Naive thymus-derived CD4-positive, alpha-beta T cell (primary cell): ENCODE data around the gene TRMT2A. TPM values are rescaled to one million over a fixed set of nuclear protein-coding genes. Genes with fewer than 3 reads are reported as not detected.

ENCODE experiments used
- ATAC-seq: fragments of 150-1000 bp; cut with Tn5 transposase; 2 replicates; pipeline ENCODE4 v1.10.0; 2021; ENCODE audit warnings: mild to moderate bottlenecking, moderate library complexity
- CTCF ChIA-PET: fragments of 350-600 bp; sonication (Branson Sonifier 250); formaldehyde crosslinking; loops from one replicate; lab custom pipeline; 2021; ENCODE audit warnings: antibody characterized with exemption; lab: Charles Lee
- POLR2A ChIA-PET: fragments of 350-600 bp; sonication (Branson Sonifier 250); formaldehyde crosslinking; loops from one replicate; lab custom pipeline; 2021; ENCODE audit warnings: antibody characterized with exemption, inconsistent platforms; lab: Charles Lee
- DNase-seq, 9 donors: peaks; one replicate each; pipeline versions ENCODE4 v3.0.0 to v3.0.0-alpha.2; 2020 to 2022; ENCODE audit warnings: mixed read lengths in 1 of 9
- H3K27ac ChIP-seq: one replicate; pipeline ENCODE4 v1.7.0; 2013; ENCODE audit warnings: mild to moderate bottlenecking, low read depth, low read length, moderate library complexity
- H3K27me3 ChIP-seq, 2 donors: one replicate each; pipeline ENCODE4 v1.7.0; 2013; ENCODE audit warnings: low read length in 2 of 2, mild to moderate bottlenecking in 2 of 2, moderate library complexity in 2 of 2; ENCODE audit not compliant: control insufficient read depth in 2 of 2, insufficient read depth in 2 of 2
- H3K36me3 ChIP-seq, 3 experiments: 1 replicate in 2 of 3; 2 replicates in 1 of 3; pipeline ENCODE4 v1.7.0; 2013; ENCODE audit warnings: low read length in 3 of 3, mild to moderate bottlenecking in 3 of 3, moderate library complexity in 1 of 3; ENCODE audit not compliant: insufficient read depth in 3 of 3, control insufficient read depth in 2 of 3
- H3K4me1 ChIP-seq, 2 donors: one replicate each; pipeline ENCODE4 v1.7.0; 2013; ENCODE audit warnings: low read length in 2 of 2, mild to moderate bottlenecking in 2 of 2, moderate library complexity in 1 of 2; ENCODE audit not compliant: control insufficient read depth in 2 of 2, insufficient read depth in 2 of 2
- H3K4me3 ChIP-seq: 2 replicates; pipeline ENCODE4 v1.7.0; 2013; ENCODE audit warnings: mild to moderate bottlenecking, low read length
- H3K9me3 ChIP-seq, 3 experiments: 1 replicate in 2 of 3; 2 replicates in 1 of 3; pipeline ENCODE4 v1.7.0; 2013; ENCODE audit warnings: low read length in 3 of 3; ENCODE audit not compliant: control insufficient read depth in 2 of 3
- H3K27ac Mint-ChIP-seq, 9 donors: one replicate each; pipeline ENCODE4 v1.8.0; 2020 to 2022; ENCODE audit warnings: mixed read lengths in 9 of 9, mild to moderate bottlenecking in 8 of 9, moderate library complexity in 5 of 9, inconsistent platforms in 2 of 9
- H3K27me3 Mint-ChIP-seq, 5 donors: one replicate each; pipeline ENCODE4 v1.8.0; 2021 to 2022; ENCODE audit warnings: mixed read lengths in 5 of 5, mild to moderate bottlenecking in 1 of 5
- H3K36me3 Mint-ChIP-seq, 5 donors: one replicate each; pipeline ENCODE4 v1.8.0; 2020 to 2022; ENCODE audit warnings: mixed read lengths in 5 of 5, mild to moderate bottlenecking in 3 of 5, inconsistent platforms in 1 of 5
- H3K4me1 Mint-ChIP-seq, 7 donors: one replicate each; pipeline ENCODE4 v1.8.0; 2020 to 2022; ENCODE audit warnings: mixed read lengths in 7 of 7, mild to moderate bottlenecking in 3 of 7, inconsistent platforms in 1 of 7
- H3K4me3 Mint-ChIP-seq, 10 donors: one replicate each; pipeline ENCODE4 v1.8.0; 2020 to 2022; ENCODE audit warnings: mild to moderate bottlenecking in 10 of 10, mixed read lengths in 10 of 10, moderate library complexity in 6 of 10, inconsistent platforms in 2 of 10
- H3K9me3 Mint-ChIP-seq, 11 donors: one replicate each; pipeline ENCODE4 v1.8.0; 2020 to 2022; ENCODE audit warnings: mixed read lengths in 11 of 11, mild to moderate bottlenecking in 4 of 11, inconsistent platforms in 1 of 11, moderate library complexity in 1 of 11
- intact Hi-C, 2 donors: fragments of 100-400 bp; cut with micrococcal nuclease; formaldehyde crosslinking; loops; one replicate each; pipeline ENCODE4 v1.15.1; 2023
- polyA plus RNA-seq, 2 donors: library from polyadenylated mRNA; unstranded; fragments of 300-500 nt; fragmentation: Illumina TruSeq; gene quantifications; one replicate each; pipeline ENCODE4 v1.2.3, GENCODE V29; 2021
- total RNA-seq, 6 experiments: library from RNA in 5 of 6; stranded (reverse) in 5 of 6; gene quantifications; 1 replicate in 5 of 6; 2 replicates in 1 of 6; pipeline ENCODE4 v1.2.3 and lab custom pipeline; 2021 to 2026

TRMT2A gene
- total and polyA plus RNA-seq, 7 experiments from 2014 or later: 30.0 to 134 (median 94.7) TPM

- ChIA-PET POLR2A (interaction anchor here (0.8 to 2.7 kb wide), 7 partner anchors 9 to 127 kb away, joined by 3 to 10 read pairs (median 4); partner anchors contain the start of genes TANGO2 and ZDHHC8), CTCF (interaction anchor here (0.9 to 1.1 kb wide), 2 partner anchors 14 to 30 kb away, joined by 3 read pairs; no protein-coding TSS in a partner anchor)
- Mint-ChIP-seq H3K9me3 (no peaks in the 10 kb centered on the region), H3K36me3 (peaks cover 0 to 21% (median 0%) of the 10 kb centered on the region in 5 donors), H3K4me1 (peaks cover 25 to 46% (median 37%) of the 10 kb centered on the region in 7 donors), H3K27ac (peak within 1 kb of the TSS; percentile 80 to 97 (median 95)), H3K4me3 (peak within 1 kb of the TSS; percentile 72 to 98 (median 90)), H3K27me3 (peaks cover 0 to 2% (median 0%) of the 10 kb centered on the region in 5 donors)
- H3K27ac ChIP-seq: peak within 1 kb of the TSS; percentile 96
- peak within 1 kb of the TSS; percentile 96 for H3K4me3 ChIP-seq
- H3K27me3 ChIP-seq: no peaks in the 10 kb centered on the region
- peaks cover 23 to 28% of the 10 kb centered on the region in 2 donors for H3K4me1 ChIP-seq
- no peaks in the 10 kb centered on the region for H3K9me3 ChIP-seq
- no peak for ATAC-seq
- peaks cover 12 to 67% (median 13%) of the 10 kb centered on the region in 3 experiments for H3K36me3 ChIP-seq
- intact Hi-C loops: loop anchor here (2.0 to 10.0 kb wide), 8 partner anchors 15 to 971 kb away; partner anchors contain the start of genes CRKL (in 1 of the 2), ESS2 (in 1 of the 2), MED15 (in 1 of the 2) and PI4KA (in 1 of the 2)
- no peak for DNase-seq
Observed at GRCh38 chr22:20115691-20116375, 1.2 kb downstream of the TRMT2A start, which contains the start of gene RANBP1. Gene RANBP1, plus strand, starts transcription at chr22:20116104. Its CDS starts 81 bp downstream, at chr22:20116185.

GRCh38 chr22:20114506-20115475, 2.2 kb downstream of the TRMT2A start:
- H3K9me3 ChIP-seq: no peaks in the 10 kb centered on the region
- H3K27ac Mint-ChIP-seq: peak overlapping the region in 6 of 9 donors; percentile 51 to 86 (median 78)
- ChIA-PET CTCF (interaction anchor here (0.9 kb wide), 1 partner anchor 29 kb away, joined by 3 read pairs; no protein-coding TSS in a partner anchor), POLR2A (interaction anchor here (0.8 to 1.5 kb wide), 4 partner anchors 14 to 128 kb away, joined by 3 to 4 read pairs (median 3); partner anchors contain the start of gene ZDHHC8)
- DNase-seq (no peak), ATAC-seq (no peak)
- H3K4me3 Mint-ChIP-seq: peak overlapping the region; percentile 41 to 92 (median 64)
- peaks cover 23 to 28% of the 10 kb centered on the region in 2 donors for H3K4me1 ChIP-seq
- H3K27me3 Mint-ChIP-seq: peaks cover 0 to 2% (median 0%) of the 10 kb centered on the region in 5 donors
- H3K36me3 ChIP-seq: peaks cover 6 to 67% (median 8%) of the 10 kb centered on the region in 3 experiments
- H3K4me3 ChIP-seq: no peak overlapping the region
- H3K36me3 Mint-ChIP-seq: peaks cover 0 to 23% (median 0%) of the 10 kb centered on the region in 5 donors
- H3K27ac ChIP-seq: peak overlapping the region; percentile 96
- H3K4me1 Mint-ChIP-seq: peaks cover 23 to 48% (median 31%) of the 10 kb centered on the region in 7 donors
- no peaks in the 10 kb centered on the region for H3K9me3 Mint-ChIP-seq
- H3K27me3 ChIP-seq: no peaks in the 10 kb centered on the region
- intact Hi-C loops: loop anchor here (5.0 to 10.0 kb wide), 3 partner anchors 93 to 970 kb away; partner anchors contain the start of gene ESS2 (in 1 of the 2)

GRCh38 chr22:20113551-20114310, 3.3 kb downstream of the TRMT2A start:
- H3K4me3 Mint-ChIP-seq: peak overlapping the region in 1 of 10 donors; percentile 38
- intact Hi-C loops: loop anchor here in 1 of 2 donors (10.0 kb wide), 1 partner anchor 969 kb away; the partner anchor contains the start of gene ESS2
- CTCF ChIA-PET: no interaction called here

GRCh38 chr22:20112623-20113511, 4.2 kb downstream of the TRMT2A start:
- intact Hi-C loops: loop anchor here in 1 of 2 donors (10.0 kb wide), 1 partner anchor 968 kb away; the partner anchor contains the start of gene ESS2
- POLR2A ChIA-PET: interaction anchor here (0.5 to 0.7 kb wide), 2 partner anchors 66 to 127 kb away, joined by 4 to 7 read pairs; no protein-coding TSS in a partner anchor
- ATAC-seq: no peak
- H3K27ac ChIP-seq: no peak overlapping the region
- Mint-ChIP-seq H3K4me1 (peaks cover 12 to 33% (median 19%) of the 10 kb centered on the region in 7 donors), H3K36me3 (peaks cover 0 to 18% (median under 1%) of the 10 kb centered on the region in 5 donors), H3K27ac (peak overlapping the region in 2 of 9 donors; percentile 14 to 22), H3K9me3 (no peaks in the 10 kb centered on the region), H3K27me3 (peaks cover 0 to 2% (median 0%) of the 10 kb centered on the region in 5 donors), H3K4me3 (no peak overlapping the region)
- no peaks in the 10 kb centered on the region for H3K27me3 ChIP-seq
- peaks cover 14 to 19% of the 10 kb centered on the region in 2 donors for H3K4me1 ChIP-seq
- H3K36me3 ChIP-seq: peaks cover 0 to 77% (median 5%) of the 10 kb centered on the region in 3 experiments
- CTCF ChIA-PET: no interaction called here
- H3K4me3 ChIP-seq: no peak overlapping the region
- no peak for DNase-seq
- no peaks in the 10 kb centered on the region for H3K9me3 ChIP-seq

More at GRCh38 chr22:20113551-20114310, 3.3 kb downstream of the TRMT2A start:
- POLR2A ChIA-PET: interaction anchor here (0.7 kb wide), 1 partner anchor 128 kb away, joined by 4 read pairs; no protein-coding TSS in a partner anchor
- Histone ChIP-seq H3K36me3 (peaks cover 0 to 69% (median 5%) of the 10 kb centered on the region in 3 experiments), H3K27ac (no peak overlapping the region), H3K27me3 (no peaks in the 10 kb centered on the region), H3K9me3 (no peaks in the 10 kb centered on the region), H3K4me1 (peaks cover 19 to 27% of the 10 kb centered on the region in 2 donors), H3K4me3 (no peak overlapping the region)
- Mint-ChIP-seq H3K36me3 (peaks cover 0 to 21% (median 0%) of the 10 kb centered on the region in 5 donors), H3K9me3 (no peaks in the 10 kb centered on the region), H3K27ac (peak overlapping the region in 5 of 9 donors; percentile 36 to 60 (median 53)), H3K4me1 (peaks cover 16 to 40% (median 23%) of the 10 kb centered on the region in 7 donors), H3K27me3 (peaks cover 0 to 2% (median 0%) of the 10 kb centered on the region in 5 donors)
- DNase-seq: no peak
- ATAC-seq: no peak
